ENCODE data around the gene ZNF544. TPM values are rescaled to one million over a fixed set of nuclear protein-coding genes. Genes with fewer than 3 reads are reported as not detected.
"Not testable (repeated sequence)": the region's sequence is repeated elsewhere in the genome, so short reads cannot be mapped to it uniquely, and the experiment has no call there.

Gene ZNF544
- total and polyA plus RNA-seq, 2 experiments from 2014 or later = 35.9 to 103 TPM

GRCh38 chr19:58305932-58306323 lies 77.2 kb downstream of the ZNF544 start:
- H3K9me3 ChIP-seq (ENCODE audit: low read depth) = no peaks in the 10 kb centered on the region
- TF ChIP-seq, protein P1, sequence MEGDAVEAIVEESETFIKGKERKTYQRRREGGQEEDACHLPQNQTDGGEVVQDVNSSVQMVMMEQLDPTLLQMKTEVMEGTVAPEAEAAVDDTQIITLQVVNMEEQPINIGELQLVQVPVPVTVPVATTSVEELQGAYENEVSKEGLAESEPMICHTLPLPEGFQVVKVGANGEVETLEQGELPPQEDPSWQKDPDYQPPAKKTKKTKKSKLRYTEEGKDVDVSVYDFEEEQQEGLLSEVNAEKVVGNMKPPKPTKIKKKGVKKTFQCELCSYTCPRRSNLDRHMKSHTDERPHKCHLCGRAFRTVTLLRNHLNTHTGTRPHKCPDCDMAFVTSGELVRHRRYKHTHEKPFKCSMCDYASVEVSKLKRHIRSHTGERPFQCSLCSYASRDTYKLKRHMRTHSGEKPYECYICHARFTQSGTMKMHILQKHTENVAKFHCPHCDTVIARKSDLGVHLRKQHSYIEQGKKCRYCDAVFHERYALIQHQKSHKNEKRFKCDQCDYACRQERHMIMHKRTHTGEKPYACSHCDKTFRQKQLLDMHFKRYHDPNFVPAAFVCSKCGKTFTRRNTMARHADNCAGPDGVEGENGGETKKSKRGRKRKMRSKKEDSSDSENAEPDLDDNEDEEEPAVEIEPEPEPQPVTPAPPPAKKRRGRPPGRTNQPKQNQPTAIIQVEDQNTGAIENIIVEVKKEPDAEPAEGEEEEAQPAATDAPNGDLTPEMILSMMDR (IDR thresholded peaks at IDR 0.05; ENCODE audit: low read depth, low read length) = no peak
- H3K36me3 ChIP-seq = peaks cover 11% of the 10 kb centered on the region
- no peak for DNase-seq (ENCODE audit: low read depth in 1 of 2, low spot score in 1 of 2)
- H3K4me3 ChIP-seq = peak overlapping the region; percentile 87
- H3K27me3 ChIP-seq = no peaks in the 10 kb centered on the region
- no peaks in the 10 kb centered on the region for H3K4me1 ChIP-seq (ENCODE audit: low read depth)
- peak overlapping the region; percentile 78 for H3K27ac ChIP-seq

GRCh38 chr19:58307736-58308135 lies 79.0 kb downstream of the ZNF544 start:
- Histone ChIP-seq H3K4me1 (ENCODE audit: low read depth) (no peaks in the 10 kb centered on the region), H3K4me3 (no peak overlapping the region), H3K27me3 (no peaks in the 10 kb centered on the region), H3K36me3 (peaks cover 13% of the 10 kb centered on the region), H3K9me3 (ENCODE audit: low read depth) (no peaks in the 10 kb centered on the region), H3K27ac (no peak overlapping the region)
- DNase-seq (ENCODE audit: low read depth in 1 of 2, low spot score in 1 of 2) = no peak
- TF ChIP-seq, protein P1 (IDR thresholded peaks at IDR 0.05; ENCODE audit: low read depth, low read length) = no peak

DNA sequence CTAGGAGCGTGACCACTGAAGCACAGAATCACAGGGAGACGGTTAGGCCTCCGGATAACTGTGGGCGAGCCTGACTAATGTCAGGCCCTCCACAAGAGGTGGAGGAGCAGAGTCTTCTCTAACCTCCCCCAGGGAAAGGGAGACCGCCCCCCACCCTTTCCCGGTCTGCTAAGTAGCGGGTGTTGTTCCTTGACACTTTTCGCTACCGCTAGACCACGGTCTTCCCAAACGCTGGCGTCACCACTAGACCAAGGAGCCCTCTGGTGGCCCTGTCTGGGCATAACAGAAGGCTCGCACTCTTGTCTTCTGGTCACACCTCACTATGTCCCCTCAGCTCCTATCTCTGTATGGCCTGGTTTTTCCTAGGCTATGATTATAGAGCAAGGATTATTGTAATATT lies 82.0 kb downstream of the ZNF544 start:
- H3K36me3 ChIP-seq = peaks cover 27% of the 10 kb centered on the region
- H3K9me3 ChIP-seq (ENCODE audit: low read depth); H3K27me3 ChIP-seq; H3K4me3 ChIP-seq; H3K4me1 ChIP-seq (ENCODE audit: low read depth); H3K27ac ChIP-seq: not testable (repeated sequence)
- TF ChIP-seq, protein P1 (IDR thresholded peaks at IDR 0.05; ENCODE audit: low read depth, low read length) = peak; percentile 39
- peak; percentile 42 to 54 for DNase-seq (ENCODE audit: low read depth in 1 of 2, low spot score in 1 of 2)

GRCh38 chr19:58311345-58311865 lies 82.7 kb downstream of the ZNF544 start:
- no peaks in the 10 kb centered on the region for H3K9me3 ChIP-seq (ENCODE audit: low read depth)
- no peaks in the 10 kb centered on the region for H3K27me3 ChIP-seq
- no peak for DNase-seq (ENCODE audit: low read depth in 1 of 2, low spot score in 1 of 2)
- H3K27ac ChIP-seq = no peak overlapping the region
- H3K4me3 ChIP-seq = no peak overlapping the region
- H3K36me3 ChIP-seq = peaks cover 27% of the 10 kb centered on the region
- TF ChIP-seq, protein P1 (IDR thresholded peaks at IDR 0.05; ENCODE audit: low read depth, low read length) = no peak
- no peaks in the 10 kb centered on the region for H3K4me1 ChIP-seq (ENCODE audit: low read depth)

Other genes with a start within 250 kb of the ZNF544 start
- gene ZNF606, start 226.1 kb upstream of the ZNF544 start, total RNA-seq = 50.5 and 87.4 TPM in 2 replicates
- gene ZNF606, start 226.1 kb upstream of the ZNF544 start, polyA plus RNA-seq = 30.0 and 31.2 TPM in 2 replicates
- gene ZSCAN1, start 194.9 kb upstream of the ZNF544 start, total RNA-seq = 31.9 and 38.4 TPM in 2 replicates
- gene ZSCAN1, start 194.9 kb upstream of the ZNF544 start, polyA plus RNA-seq = 22.0 and 24.6 TPM in 2 replicates
- gene ZNF135, start 169.6 kb upstream of the ZNF544 start, total RNA-seq = 11.7 and 14.0 TPM in 2 replicates
- gene ZNF135, start 169.6 kb upstream of the ZNF544 start, polyA plus RNA-seq = 10.2 and 11.2 TPM in 2 replicates
- gene ZSCAN18, start 130.7 kb upstream of the ZNF544 start, total RNA-seq = 173 and 243 TPM in 2 replicates
- 127 and 191 TPM in 2 replicates for gene ZSCAN18, start 130.7 kb upstream of the ZNF544 start, polyA plus RNA-seq
- 27.8 and 29.6 TPM in 2 replicates for gene ZNF329, start 78.1 kb upstream of the ZNF544 start, total RNA-seq
- 5.2 and 12.8 TPM in 2 replicates for gene ZNF329, start 78.1 kb upstream of the ZNF544 start, polyA plus RNA-seq
- 40.3 and 50.1 TPM in 2 replicates for gene ZNF274, start 45.9 kb upstream of the ZNF544 start, total RNA-seq
- 42.8 and 45.4 TPM in 2 replicates for gene ZNF274, start 45.9 kb upstream of the ZNF544 start, polyA plus RNA-seq
- 11.3 and 14.7 TPM in 2 replicates for gene ZNF8, start 50.0 kb downstream of the ZNF544 start, total RNA-seq
- 2.2 and 2.7 TPM in 2 replicates for gene ZNF8, start 50.0 kb downstream of the ZNF544 start, polyA plus RNA-seq
- gene ERVK3-1, start 76.5 kb downstream of the ZNF544 start, total RNA-seq = 64.3 and 92.4 TPM in 2 replicates
- 62.8 and 62.9 TPM in 2 replicates for gene ERVK3-1, start 76.5 kb downstream of the ZNF544 start, polyA plus RNA-seq
- 2.4 and 2.5 TPM in 2 replicates for gene ZSCAN22, start 98.1 kb downstream of the ZNF544 start, total RNA-seq
- gene ZSCAN22, start 98.1 kb downstream of the ZNF544 start, polyA plus RNA-seq = 3.7 and 4.2 TPM in 2 replicates
- 75.0 and 138 TPM in 2 replicates for gene A1BG, start 124.6 kb downstream of the ZNF544 start, total RNA-seq
- gene A1BG, start 124.6 kb downstream of the ZNF544 start, polyA plus RNA-seq = 45.9 and 56.5 TPM in 2 replicates
- 5.9 and 7.6 TPM in 2 replicates for gene ZNF497, start 133.8 kb downstream of the ZNF544 start, total RNA-seq
- 5.8 and 6.8 TPM in 2 replicates for gene ZNF497, start 133.8 kb downstream of the ZNF544 start, polyA plus RNA-seq
- gene ZNF837, start 152.1 kb downstream of the ZNF544 start, total RNA-seq = 9.1 and 12.6 TPM in 2 replicates
- gene ZNF837, start 152.1 kb downstream of the ZNF544 start, polyA plus RNA-seq = 7.6 and 8.9 TPM in 2 replicates
- 1,551 and 1,738 TPM in 2 replicates for gene RPS5, start 158.4 kb downstream of the ZNF544 start, total RNA-seq
- 643 and 656 TPM in 2 replicates for gene RPS5, start 158.4 kb downstream of the ZNF544 start, polyA plus RNA-seq
- 3.1 TPM in 1 of 2 replicates, not detected in the other for gene RNF225, start 166.7 kb downstream of the ZNF544 start, total RNA-seq
- gene RNF225, start 166.7 kb downstream of the ZNF544 start, polyA plus RNA-seq = not detected in 2 replicates
- 15.6 and 37.9 TPM in 2 replicates for gene ZNF584, start 179.7 kb downstream of the ZNF544 start, total RNA-seq
- gene ZNF584, start 179.7 kb downstream of the ZNF544 start, polyA plus RNA-seq = 16.0 and 18.6 TPM in 2 replicates
- not detected in 2 replicates for gene ZNF132, start 211.2 kb downstream of the ZNF544 start, total RNA-seq
- gene ZNF132, start 211.2 kb downstream of the ZNF544 start, polyA plus RNA-seq = 1.1 and 1.4 TPM in 2 replicates
- gene ZNF324B, start 222.7 kb downstream of the ZNF544 start, total RNA-seq = 10.3 and 19.0 TPM in 2 replicates
- 3.4 and 5.0 TPM in 2 replicates for gene ZNF324B, start 222.7 kb downstream of the ZNF544 start, polyA plus RNA-seq
- 24.7 and 27.8 TPM in 2 replicates for gene ZNF324, start 238.2 kb downstream of the ZNF544 start, total RNA-seq
- 15.7 and 18.8 TPM in 2 replicates for gene ZNF324, start 238.2 kb downstream of the ZNF544 start, polyA plus RNA-seq
- gene ZNF446, start 247.4 kb downstream of the ZNF544 start, total RNA-seq = 29.0 and 41.1 TPM in 2 replicates
- gene ZNF446, start 247.4 kb downstream of the ZNF544 start, polyA plus RNA-seq = 16.3 and 20.5 TPM in 2 replicates